Heart right ventricle (tissue), 16 donors: Measurements from ENCODE around the gene NUB1. TPM values are rescaled to one million over a fixed set of nuclear protein-coding genes. Genes with fewer than 3 reads are reported as not detected.
A peak's percentile ranks its signal among the peaks of the same experiment; 100 is the strongest.

Experiments used
- ATAC-seq, 8 donors: fragments of 200-7000 bp; cut with Tn5 transposase; one replicate each; pipeline ENCODE4 v1.9.1; 2020; ENCODE audit warnings: mild to moderate bottlenecking in 8 of 8, moderate library complexity in 8 of 8, moderate number of reproducible peaks in 1 of 8
- DNase-seq, 2 donors: peaks; one replicate each; pipeline ENCODE4 v3.0.0-alpha.2; 2020
- H3K27ac ChIP-seq, 10 donors: fragments of 200-600 bp; sonication (generic) in 2 of 10; one replicate each; pipeline versions ENCODE4 v1.5.0 to v1.8.0; 2020 to 2022; ENCODE audit warnings: mild to moderate bottlenecking in 3 of 10
- H3K27me3 ChIP-seq, 7 donors: fragments of 200-600 bp; one replicate each; pipeline ENCODE4 v1.8.0; 2021 to 2022; ENCODE audit warnings: mild to moderate bottlenecking in 2 of 7
- H3K36me3 ChIP-seq, 9 donors: fragments of 200-600 bp; sonication (generic) in 1 of 9; one replicate each; pipeline versions ENCODE4 v1.5.0 to v1.8.0; 2020 to 2022; ENCODE audit warnings: mild to moderate bottlenecking in 2 of 9
- H3K4me1 ChIP-seq, 9 donors: fragments of 200-600 bp; sonication (generic) in 1 of 9; one replicate each; pipeline versions ENCODE4 v1.5.0 to v1.8.0; 2020 to 2022; ENCODE audit warnings: mild to moderate bottlenecking in 4 of 9
- H3K4me3 ChIP-seq, 10 donors: fragments of 200-600 bp; sonication (generic) in 2 of 10; one replicate each; pipeline versions ENCODE4 v1.5.0 to v1.8.0; 2020 to 2022; ENCODE audit warnings: mild to moderate bottlenecking in 7 of 10, moderate library complexity in 2 of 10
- H3K9me3 ChIP-seq, 11 donors: fragments of 200-600 bp in 10 of 11; sonication (generic) in 2 of 11; one replicate each; pipeline versions ENCODE4 v1.5.0 to v1.8.0; 2013 to 2022; ENCODE audit warnings: mild to moderate bottlenecking in 2 of 11, control low read depth in 1 of 11, moderate library complexity in 1 of 11
- CTCF ChIP-seq, 9 donors: fragments of 200-600 bp; sonication (generic) in 2 of 9; IDR thresholded peaks; one replicate each; pipeline versions ENCODE4 v1.5.0 to v1.8.0; 2021 to 2022; ENCODE audit warnings: antibody characterized with exemption in 9 of 9, mild to moderate bottlenecking in 5 of 9, moderate library complexity in 1 of 9
- WGBS, 2 donors: extraction: QIAGEN DNeasy Blood & Tissue Kit; methylation state at CpG; one replicate each; pipeline ENCODE4 v1.1.7; 2013; ENCODE audit warnings: inconsistent platforms in 1 of 2; 5-methylcytosine and 5-hydroxymethylcytosine counted together
- intact Hi-C, 10 donors: fragments of 100-400 bp; cut with DNase I; formaldehyde crosslinking; loops; one replicate each; pipeline versions ENCODE4 v1.11.1 to v1.14.2; 2022
- polyA plus RNA-seq, 2 donors: library from polyadenylated mRNA; stranded (reverse); fragments of 200-250 nt; gene quantifications; one replicate each; pipeline ENCODE4 v1.2.3, GENCODE V29; 2013
- total RNA-seq, 10 donors: library from RNA; stranded (reverse); fragmentation: NEBNext Ultra II Directional in 3 of 10; extraction: Animal tissue kit (Norgen Biotek cat#: 25700) in 3 of 10; gene quantifications; one replicate each; pipeline versions ENCODE4 v1.2.1 to v1.2.4, GENCODE V29; 2021 to 2023
- donor health status: Arrhythmogenic right ventricular cardiomyopathy.
- donor health status: ischemic (EF 13 %, LVEDD 7.1; RV severe dilation, severe dysfunction).
- donor health status: healthy with polysubstance abuse.
- donor health status: DM: no; HTN: yes; CAD: no.
- donor health status: DM: no; HTN: no; CAD: no.
- donor health status: ischemic (EF 25% LVEDD 6.9; RV normal size, moderate dysfunction).
- donor health status: ischemic (EF 25% LVEDD 5.7; RV mildly dilated, moderate dysfunction).
- donor health status: healthy.
- donor health status: DM: yes; HTN: yes; CAD: no.
- donor health status: Ischemic cardiomyopathy.
- donor health status: ischemic (EF 35%, LVEDD 5.7; RV mildly dilated, moderate dysfunction).
- donor health status: nonischemic (EF 11% LVEDD 7.7; RV severe dilation, severe dysfunction).
- donor health status: DM: yes; HTN: yes; CAD: no.
- donor health status: PGD.
- donor health status: ischemic (EF 29% LVEDD 5.4; RV normal size, mild dysfunction).
- donor health status: nonischemic (EF 23%, LVEDD 6.1; RV moderate dilation, normal function).

NUB1 gene
- total and polyA plus RNA-seq, 12 donors: 22.6 to 53.0 (median 41.6) TPM

GRCh38 chr7:151373599-151373998, 32.0 kb downstream of the NUB1 start:
- 76 to 82% methylated on average over 13 of the region's 13 CpGs for WGBS, 2 donors
- Histone ChIP-seq H3K27ac (no peak overlapping the region), H3K9me3 (no peaks in the 10 kb centered on the region), H3K27me3 (no peaks in the 10 kb centered on the region), H3K4me1 (no peaks in the 10 kb centered on the region), H3K4me3 (no peak overlapping the region), H3K36me3 (peaks cover 7 to 100% (median 41%) of the 10 kb centered on the region in 9 donors)
- intact Hi-C loops: no loop called here
- ATAC-seq: no peak
- TF ChIP-seq CTCF (IDR thresholded peaks at IDR 0.05): no peak
- DNase-seq: no peak

GRCh38 chr7:151374139-151374538, 32.5 kb downstream of the NUB1 start:
- no peak for DNase-seq
- H3K36me3 ChIP-seq: peaks cover 7 to 98% (median 38%) of the 10 kb centered on the region in 9 donors
- 88 to 91% methylated on average over 15 of the region's 15 CpGs for WGBS, 2 donors
- H3K4me1 ChIP-seq: no peaks in the 10 kb centered on the region
- no peaks in the 10 kb centered on the region for H3K27me3 ChIP-seq
- peak; percentile 34 to 88 (median 72) for ATAC-seq
- intact Hi-C loops: no loop called here
- no peak overlapping the region for H3K27ac ChIP-seq
- TF ChIP-seq CTCF (IDR thresholded peaks at IDR 0.05): no peak
- no peak overlapping the region for H3K4me3 ChIP-seq
- H3K9me3 ChIP-seq: no peaks in the 10 kb centered on the region

GRCh38 chr7:151374726-151375125, 33.1 kb downstream of the NUB1 start:
- ATAC-seq (peak in 1 of 8 donors; percentile 24), DNase-seq (no peak)
- intact Hi-C loops: loop anchor here in 1 of 10 donors (5.0 kb wide), 1 partner anchor 68 kb away; the partner anchor contains the start of gene CRYGN
- H3K27ac ChIP-seq: no peak overlapping the region
- H3K36me3 ChIP-seq: peaks cover 7 to 96% (median 34%) of the 10 kb centered on the region in 9 donors
- H3K9me3 ChIP-seq: no peaks in the 10 kb centered on the region
- no peak for TF ChIP-seq CTCF (IDR thresholded peaks at IDR 0.05)
- H3K4me3 ChIP-seq: no peak overlapping the region
- no peaks in the 10 kb centered on the region for H3K4me1 ChIP-seq
- H3K27me3 ChIP-seq: no peaks in the 10 kb centered on the region
- 83% methylated on average over 15 of the region's 15 CpGs for WGBS, 2 donors

GRCh38 chr7:151375530-151376217, 34.1 kb downstream of the NUB1 start:
- Histone ChIP-seq H3K36me3 (peaks cover 7 to 87% (median 29%) of the 10 kb centered on the region in 9 donors), H3K9me3 (no peaks in the 10 kb centered on the region), H3K27me3 (peaks cover 0 to 2% (median 0%) of the 10 kb centered on the region in 7 donors), H3K27ac (no peak overlapping the region), H3K4me1 (no peaks in the 10 kb centered on the region), H3K4me3 (no peak overlapping the region)
- WGBS, 2 donors: 90 to 94% methylated on average over 10 of the region's 10 CpGs
- DNase-seq (no peak), ATAC-seq (no peak)
- no peak for TF ChIP-seq CTCF (IDR thresholded peaks at IDR 0.05)
- intact Hi-C loops: loop anchor here in 1 of 10 donors (5.0 kb wide), 1 partner anchor 67 kb away; the partner anchor contains the start of gene CRYGN
